ENCODE results near the gene MSH6. TPM values are rescaled to one million over a fixed set of nuclear protein-coding genes. Genes with fewer than 3 reads are reported as not detected.

The MSH6 gene
- total and polyA plus RNA-seq, 2 of the 8 experiments (the other 6 are each of a cell fraction or from before 2014, with no cell fraction given) = 45.8 to 301 TPM

DNA sequence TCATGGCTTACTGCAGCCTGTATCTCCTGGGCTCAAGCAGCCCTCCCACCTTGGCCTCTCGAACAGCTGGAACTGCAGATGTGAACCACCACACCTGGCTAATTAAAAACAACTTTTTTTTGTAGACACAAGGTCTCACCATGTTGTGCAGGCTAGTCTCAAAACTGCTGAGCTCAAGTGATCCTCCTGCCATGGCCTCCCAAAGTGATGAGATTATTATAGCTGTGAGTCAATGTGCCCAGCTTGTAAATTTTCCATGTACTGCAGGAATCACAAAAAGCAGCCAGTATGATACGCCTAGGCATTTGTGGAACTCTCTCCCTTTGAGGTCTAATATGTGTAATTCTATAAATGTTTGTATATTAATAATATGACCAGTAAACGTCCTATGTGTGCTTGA lies 59.9 kb downstream of the MSH6 start:
- H2BK12ac ChIP-seq (ENCODE audit: low read depth, low read length) = no peak overlapping the region
- peaks cover 0 to 13% (median 5%) of the 10 kb centered on the region in 4 experiments; a peak in 4 of 8 replicates for H3K36me3 ChIP-seq (ENCODE audit: control insufficient read depth in 2 of 4, insufficient read depth in 4 of 4, low read length in 3 of 4)
- no peaks in the 10 kb centered on the region for H3K4me1 ChIP-seq (replicated peaks in 1 of 4; ENCODE audit: control insufficient read depth in 3 of 4, insufficient read depth in 4 of 4, low read length in 3 of 4)
- no peak for DNase-seq (ENCODE audit: low read depth in 1 of 2, low spot score in 2 of 2)
- H3K4me2 ChIP-seq (ENCODE audit: insufficient read depth in 1 of 2, low read depth in 2 of 2, low read length in 2 of 2) = no peak overlapping the region
- 83% methylated on average over 3 of the region's 3 CpGs; no CpG with 5 or more reads in 1 of the 2 experiments for WGBS, 2 experiments (ENCODE audit: extremely low coverage in 1 of 2, insufficient coverage in 1 of 2, insufficient read length in 1 of 2, insufficient replicate concordance in 2 of 2, low coverage in 1 of 2, low lambda C conversion rate in 2 of 2, missing lambda C conversion rate in 1 of 2)
- H4K8ac ChIP-seq (ENCODE audit: extremely low read depth, insufficient read depth, low read length) = no peak overlapping the region
- H3K4me3 ChIP-seq (ENCODE audit: extremely low read depth in 1 of 4, insufficient read depth in 2 of 4, low read depth in 3 of 4, low read length in 4 of 4) = no peak overlapping the region
- no peak overlapping the region for H4K5ac ChIP-seq (ENCODE audit: insufficient read length, low read depth, low read length)
- no peak for FAIRE-seq
- no peak overlapping the region for H3K9ac ChIP-seq (replicated peaks in 1 of 4; ENCODE audit: extremely low read depth in 1 of 4, low read depth in 3 of 4, low read length in 3 of 4)
- H3K9me3 ChIP-seq (ENCODE audit: insufficient read depth in 2 of 2, low read depth in 1 of 2, low read length in 1 of 2) = no peaks in the 10 kb centered on the region
- H3K79me1 ChIP-seq (ENCODE audit: low read depth, low read length) = peaks cover 5% of the 10 kb centered on the region; the same call in 1 of the 2 replicates
- peaks cover 0 to 65% of the 10 kb centered on the region in 2 experiments; a peak in 3 of 4 replicates for H3K79me2 ChIP-seq (ENCODE audit: control insufficient read depth in 1 of 2, insufficient read depth in 2 of 2, low read length in 2 of 2)
- no peak overlapping the region for H3K56ac ChIP-seq (replicated peaks; ENCODE audit: insufficient read length, low read depth, low read length)
- no peaks in the 10 kb centered on the region for H3K23me2 ChIP-seq (ENCODE audit: low read depth, low read length)
- H2BK120ac ChIP-seq (replicated peaks; ENCODE audit: low read depth, low read length) = no peak overlapping the region
- no peak overlapping the region for H3K18ac ChIP-seq (ENCODE audit: extremely low read depth, low read length)
- no peak overlapping the region for H2AK5ac ChIP-seq (ENCODE audit: low read depth, low read length)
- no peak overlapping the region for H2BK5ac ChIP-seq (ENCODE audit: low read depth, low read length)
- H3K4ac ChIP-seq (replicated peaks; ENCODE audit: insufficient read length, low read depth, low read length) = no peak overlapping the region
- ChIA-PET POLR2A (ENCODE audit: partially characterized antibody) (no interaction called here), CTCF (ENCODE audit: partially characterized antibody) (interaction anchor here (0.7 to 1.1 kb wide), 3 partner anchors 10 to 17 kb away, joined by 3 to 4 read pairs (median 3); no protein-coding TSS in a partner anchor)
- H2BK20ac ChIP-seq (ENCODE audit: low read length) = no peak overlapping the region
- H3K14ac ChIP-seq (ENCODE audit: insufficient read length) = no peak overlapping the region
- no peak overlapping the region for H2AFZ ChIP-seq (ENCODE audit: low read length)
- no peak overlapping the region for H4K91ac ChIP-seq (replicated peaks; ENCODE audit: insufficient read length, low read length)
- H3K27ac ChIP-seq (ENCODE audit: low read depth, low read length) = no peak overlapping the region
- no peaks in the 10 kb centered on the region for H3K27me3 ChIP-seq (replicated peaks in 1 of 4; ENCODE audit: control insufficient read depth in 3 of 4, extremely low read depth in 1 of 4, insufficient read depth in 3 of 4, low read length in 3 of 4)
- H2BK15ac ChIP-seq (ENCODE audit: low read length) = no peak overlapping the region
- H4K20me1 ChIP-seq (replicated peaks in 1 of 2; ENCODE audit: control insufficient read depth in 1 of 2, insufficient read depth in 2 of 2, low read length in 2 of 2) = peaks cover 1 to 6% of the 10 kb centered on the region in 2 experiments
- no peak overlapping the region for H3K23ac ChIP-seq (ENCODE audit: insufficient read length)
- no peak for TF ChIP-seq EZH2 (IDR thresholded peaks at IDR 0.05; ENCODE audit: low read depth, low read length, severe bottlenecking)
- no peak for TF ChIP-seq JUN (IDR thresholded peaks at IDR 0.05; ENCODE audit: low read depth, low read length)
- no peak for TF ChIP-seq ASH2L (IDR thresholded peaks at IDR 0.05; ENCODE audit: low read length)
- TF ChIP-seq ZNF274 (IDR thresholded peaks at IDR 0.05; ENCODE audit: borderline replicate concordance, extremely low read depth, low read length) = no peak
- TF ChIP-seq KDM5A (IDR thresholded peaks at IDR 0.05; ENCODE audit: low read length) = no peak
- TF ChIP-seq SAP30 (IDR thresholded peaks at IDR 0.05; ENCODE audit: insufficient read depth, insufficient replicate concordance, low read length) = no peak
- no peak for TF ChIP-seq TBP (IDR thresholded peaks at IDR 0.05; ENCODE audit: low read depth, low read length)
- TF ChIP-seq HDAC2 (IDR thresholded peaks at IDR 0.05; ENCODE audit: borderline replicate concordance in 1 of 2, low read depth in 2 of 2, low read length in 2 of 2) = no peak
- no peak for TF ChIP-seq JUND (IDR thresholded peaks at IDR 0.05; ENCODE audit: low read length)
- TF ChIP-seq SP1 (IDR thresholded peaks at IDR 0.05; ENCODE audit: low read depth, low read length) = no peak
- TF ChIP-seq NRF1 (IDR thresholded peaks at IDR 0.05; ENCODE audit: low read depth, low read length) = no peak
- no peak for TF ChIP-seq SP2 (IDR thresholded peaks at IDR 0.05; ENCODE audit: low read length)
- TF ChIP-seq SIN3A (conservative IDR thresholded peaks at IDR 0.05 in 1 of 2, IDR thresholded peaks at IDR 0.05 in 1 of 2; ENCODE audit: low read depth in 1 of 2, low read length in 2 of 2) = no peak
- no peak for TF ChIP-seq FOSL1 (IDR thresholded peaks at IDR 0.05; ENCODE audit: insufficient read depth, low read depth, low read length)
- TF ChIP-seq POLR2A (IDR thresholded peaks at IDR 0.05; ENCODE audit: control extremely low read depth in 1 of 2, low read depth in 2 of 2, low read length in 2 of 2) = no peak

Measured in H1 (cell line).